Measurements from ENCODE around the gene PARD3B. TPM values are rescaled to one million over a fixed set of nuclear protein-coding genes. Genes with fewer than 3 reads are reported as not detected.
A peak's percentile ranks its signal among the peaks of the same experiment; 100 is the strongest.

PARD3B gene
- total and polyA plus RNA-seq, 2 of the 4 experiments (the other 2 are of a cell fraction) = 3.3 to 15.6 TPM

DNA sequence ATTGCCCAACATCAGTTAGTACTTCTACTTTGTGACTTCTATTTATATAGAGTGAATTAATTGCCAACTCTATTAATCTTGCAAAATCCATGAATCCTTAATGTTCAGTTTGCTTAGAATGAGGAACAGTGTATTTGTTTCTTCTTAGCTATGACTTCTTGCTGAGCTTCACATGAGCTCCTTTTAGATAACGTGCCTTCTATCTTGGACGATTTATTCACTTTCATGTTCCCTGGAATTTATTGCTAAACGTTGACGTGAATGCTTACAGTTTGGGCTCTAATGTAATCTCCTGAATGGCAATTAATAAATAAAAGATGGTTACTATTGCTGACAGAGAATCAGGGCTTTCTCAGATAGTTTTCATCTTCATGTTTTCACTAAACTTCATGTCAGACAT, 752.6 kb downstream of the PARD3B start:
- H3K4me1 ChIP-seq (ENCODE audit: control insufficient read depth, insufficient read depth, low read length) = no peaks in the 10 kb centered on the region
- H4K8ac ChIP-seq (ENCODE audit: low read depth in 2 of 2, low read length in 2 of 2) = no peak overlapping the region
- no TSS peak for BruUV-seq (replicated peaks)
- no peaks in the 10 kb centered on the region for H4K20me1 ChIP-seq (ENCODE audit: insufficient read depth, low read length)
- H2AK9ac ChIP-seq (replicated peaks; ENCODE audit: low read depth, low read length, poor library complexity) = no peak overlapping the region
- dilution Hi-C loops (cut with HindIII; ENCODE audit: low sequenced_read_pairs, unreplicated experiment) (no loop called here), intact Hi-C loops (cut with micrococcal nuclease) (no loop called here), in situ Hi-C loops (cut with MboI; ENCODE audit: low sequenced_read_pairs) (no loop called here)
- no peak overlapping the region for H4K5ac ChIP-seq (ENCODE audit: low read depth, low read length)
- H3K23ac ChIP-seq (ENCODE audit: low read depth, low read length) = no peak overlapping the region
- POLR2A ChIA-PET (ENCODE audit: unreplicated experiment) = no interaction called here
- H3K9ac ChIP-seq (ENCODE audit: low read depth, low read length) = no peak overlapping the region
- no peak overlapping the region for H3K18ac ChIP-seq (ENCODE audit: low read depth, low read length)
- no peaks in the 10 kb centered on the region for H3K9me1 ChIP-seq (ENCODE audit: insufficient read depth, low read length)
- H2AK5ac ChIP-seq (ENCODE audit: low read depth, low read length) = no peak overlapping the region
- H2BK5ac ChIP-seq (ENCODE audit: low read depth, low read length, poor library complexity, severe bottlenecking) = no peak overlapping the region
- H3K4me3 ChIP-seq (ENCODE audit: insufficient read depth, low read depth, low read length) = no peak overlapping the region
- 0 out of 2 replicates have a peak, but pooled peaks cover 4% of the 10 kb centered on the region for H3K36me3 ChIP-seq (ENCODE audit: control insufficient read depth, insufficient read depth, low read length)
- H2BK20ac ChIP-seq (ENCODE audit: low read depth, low read length) = no peak overlapping the region
- no peaks in the 10 kb centered on the region for H3K27me3 ChIP-seq (ENCODE audit: control insufficient read depth, insufficient read depth, low read length)
- H2AFZ ChIP-seq (replicated peaks; ENCODE audit: low read length, poor library complexity) = no peak overlapping the region
- no peak overlapping the region for H2BK120ac ChIP-seq (ENCODE audit: low read depth, low read length)
- H3K14ac ChIP-seq (replicated peaks; ENCODE audit: low read depth, low read length) = no peak overlapping the region
- H3K9me3 ChIP-seq (ENCODE audit: control insufficient read depth, insufficient read depth, low read length) = no peaks in the 10 kb centered on the region
- H3K4me2 ChIP-seq (ENCODE audit: low read depth, low read length) = no peak overlapping the region
- no peaks in the 10 kb centered on the region for H3K79me1 ChIP-seq (ENCODE audit: low read depth in 1 of 2, low read length in 2 of 2)
- H4K91ac ChIP-seq (ENCODE audit: insufficient read depth, low read depth, low read length) = no peak overlapping the region
- WGBS, 2 experiments (ENCODE audit: extremely low coverage in 2 of 2, insufficient read length in 1 of 2) = no CpG with 5 or more reads among the region's 4 CpGs
- ATAC-seq (ENCODE audit: low read depth) = no peak
- peak; percentile 25 for DNase-seq
- H3K27ac ChIP-seq (ENCODE audit: insufficient read depth, low read length) = no peak overlapping the region
- TF ChIP-seq, protein P1, sequence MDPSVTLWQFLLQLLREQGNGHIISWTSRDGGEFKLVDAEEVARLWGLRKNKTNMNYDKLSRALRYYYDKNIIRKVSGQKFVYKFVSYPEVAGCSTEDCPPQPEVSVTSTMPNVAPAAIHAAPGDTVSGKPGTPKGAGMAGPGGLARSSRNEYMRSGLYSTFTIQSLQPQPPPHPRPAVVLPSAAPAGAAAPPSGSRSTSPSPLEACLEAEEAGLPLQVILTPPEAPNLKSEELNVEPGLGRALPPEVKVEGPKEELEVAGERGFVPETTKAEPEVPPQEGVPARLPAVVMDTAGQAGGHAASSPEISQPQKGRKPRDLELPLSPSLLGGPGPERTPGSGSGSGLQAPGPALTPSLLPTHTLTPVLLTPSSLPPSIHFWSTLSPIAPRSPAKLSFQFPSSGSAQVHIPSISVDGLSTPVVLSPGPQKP (IDR thresholded peaks at IDR 0.05; ENCODE audit: borderline replicate concordance, low read depth, low read length) = no peak
- TF ChIP-seq POLR2A (IDR thresholded peaks at IDR 0.05; ENCODE audit: low read depth, low read length) (no peak), MAFK (IDR thresholded peaks at IDR 0.05; ENCODE audit: low read depth, low read length) (no peak), RFX5 (IDR thresholded peaks at IDR 0.05; ENCODE audit: low read depth, low read length) (no peak)
- no peak overlapping the region for H3K4ac ChIP-seq (ENCODE audit: low read depth, low read length)
- CTCF ChIA-PET = interaction anchor here (0.6 kb wide), 1 partner anchor 1080 kb away, joined by 3 read pairs; no protein-coding TSS in a partner anchor
- no peak overlapping the region for H2BK15ac ChIP-seq (ENCODE audit: low read depth, low read length)
- H3K56ac ChIP-seq (ENCODE audit: extremely low read depth, insufficient read depth, low read length) = no peak overlapping the region
